ENCODE measurements around the gene CNTNAP2.

DNA sequence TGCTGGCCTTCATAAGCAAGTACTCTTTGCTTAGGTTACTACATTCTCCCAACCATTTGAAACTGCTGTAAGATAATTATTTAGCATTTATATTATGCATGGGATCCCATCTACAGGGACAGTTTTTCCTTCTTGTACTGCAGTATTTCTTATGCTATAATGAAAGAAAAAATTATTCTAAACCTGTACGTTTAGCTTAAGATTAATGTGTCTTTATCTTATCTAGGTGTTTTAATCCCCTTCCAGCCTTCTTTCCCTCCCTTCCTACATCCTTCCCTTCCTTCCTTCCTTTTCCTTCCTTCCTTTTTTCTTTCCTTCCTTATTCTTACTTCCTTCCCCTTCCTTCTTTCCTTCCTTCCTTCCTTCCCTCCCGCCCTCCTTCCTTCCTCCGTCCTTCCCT, 778.3 kb downstream of the CNTNAP2 start:
- no peak for TF ChIP-seq POLR2A (IDR thresholded peaks at IDR 0.05; ENCODE audit: low read length)
- no peak for TF ChIP-seq GATA1 (IDR thresholded peaks at IDR 0.05; ENCODE audit: low read depth, low read length)
